Measurements from ENCODE around the gene OXGR1. TPM values are rescaled to one million over a fixed set of nuclear protein-coding genes. Genes with fewer than 3 reads are reported as not detected.

OXGR1 gene
- total and polyA plus RNA-seq, 9 of the 15 experiments (the other 6 are each of a cell fraction or from before 2014, with no cell fraction given) = 0.03 TPM; not detected in 8

DNA sequence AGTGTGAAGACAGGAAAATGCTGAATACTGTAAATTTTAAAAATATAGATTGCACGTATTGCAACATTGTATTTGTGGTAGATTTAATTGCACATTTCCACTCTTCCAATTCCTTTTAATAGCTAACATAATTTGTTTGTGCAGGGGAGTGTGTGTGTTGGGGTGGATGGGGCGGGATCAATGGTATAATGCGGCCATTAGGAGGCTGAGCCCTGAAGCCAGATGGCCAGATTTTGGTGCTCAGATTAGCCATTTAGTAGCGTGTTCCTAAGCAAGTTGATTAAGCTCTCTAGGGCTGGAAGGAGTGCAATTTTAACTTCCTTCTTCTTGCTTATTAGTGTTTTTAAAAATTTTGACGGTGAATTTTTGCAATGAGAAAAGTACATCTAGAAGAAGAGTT is 5.8 kb downstream of the OXGR1 start:
- CTCF ChIA-PET (ENCODE audit: low intra/inter-chr PET ratio) = no interaction called here
- Histone ChIP-seq H3K27ac (ENCODE audit: extremely low read depth, low read depth, low read length) (no peak overlapping the region), H3K4me1 (replicated peaks in 1 of 2; ENCODE audit: control insufficient read depth in 2 of 2, insufficient read depth in 2 of 2, low read length in 2 of 2) (no peaks in the 10 kb centered on the region), H3K9ac (ENCODE audit: insufficient read depth in 1 of 2, low read depth in 2 of 2, low read length in 2 of 2) (no peak overlapping the region), H3K4me2 (ENCODE audit: insufficient read depth, low read length) (no peak overlapping the region), H3K79me2 (ENCODE audit: control insufficient read depth, insufficient read depth, low read length) (no peaks in the 10 kb centered on the region), H2AFZ (ENCODE audit: low read depth, low read length) (no peak overlapping the region), H3K27me3 (ENCODE audit: control insufficient read depth in 2 of 2, insufficient read depth in 2 of 2, low read length in 2 of 2) (peaks cover 3 to 9% of the 10 kb centered on the region in 2 experiments; a peak in 3 of 5 replicates), H4K20me1 (replicated peaks; ENCODE audit: control insufficient read depth, insufficient read depth, low read length) (no peaks in the 10 kb centered on the region), H3K4me3 (no peak overlapping the region), H3K9me1 (ENCODE audit: control insufficient read depth, insufficient read depth, low read length) (no peaks in the 10 kb centered on the region), H3K9me3 (replicated peaks; ENCODE audit: control insufficient read depth, insufficient read depth, low read depth, low read length) (no peaks in the 10 kb centered on the region), H3K36me3 (ENCODE audit: control insufficient read depth, insufficient read depth, low read length) (no peaks in the 10 kb centered on the region)
- intact Hi-C loops (cut with micrococcal nuclease) = no loop called here
- in situ Hi-C loops (cut with MboI) = no loop called here
- TF ChIP-seq, protein P1, sequence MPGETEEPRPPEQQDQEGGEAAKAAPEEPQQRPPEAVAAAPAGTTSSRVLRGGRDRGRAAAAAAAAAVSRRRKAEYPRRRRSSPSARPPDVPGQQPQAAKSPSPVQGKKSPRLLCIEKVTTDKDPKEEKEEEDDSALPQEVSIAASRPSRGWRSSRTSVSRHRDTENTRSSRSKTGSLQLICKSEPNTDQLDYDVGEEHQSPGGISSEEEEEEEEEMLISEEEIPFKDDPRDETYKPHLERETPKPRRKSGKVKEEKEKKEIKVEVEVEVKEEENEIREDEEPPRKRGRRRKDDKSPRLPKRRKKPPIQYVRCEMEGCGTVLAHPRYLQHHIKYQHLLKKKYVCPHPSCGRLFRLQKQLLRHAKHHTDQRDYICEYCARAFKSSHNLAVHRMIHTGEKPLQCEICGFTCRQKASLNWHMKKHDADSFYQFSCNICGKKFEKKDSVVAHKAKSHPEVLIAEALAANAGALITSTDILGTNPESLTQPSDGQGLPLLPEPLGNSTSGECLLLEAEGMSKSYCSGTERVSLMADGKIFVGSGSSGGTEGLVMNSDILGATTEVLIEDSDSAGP (CRISPR knock-in tag; IDR thresholded peaks at IDR 0.05) = no peak
- TF ChIP-seq ZNF134 (CRISPR knock-in tag; conservative IDR thresholded peaks at IDR 0.05) = no peak
- no peak for TF ChIP-seq PHB (CRISPR knock-in tag; IDR thresholded peaks at IDR 0.05)
- TF ChIP-seq, protein P2, sequence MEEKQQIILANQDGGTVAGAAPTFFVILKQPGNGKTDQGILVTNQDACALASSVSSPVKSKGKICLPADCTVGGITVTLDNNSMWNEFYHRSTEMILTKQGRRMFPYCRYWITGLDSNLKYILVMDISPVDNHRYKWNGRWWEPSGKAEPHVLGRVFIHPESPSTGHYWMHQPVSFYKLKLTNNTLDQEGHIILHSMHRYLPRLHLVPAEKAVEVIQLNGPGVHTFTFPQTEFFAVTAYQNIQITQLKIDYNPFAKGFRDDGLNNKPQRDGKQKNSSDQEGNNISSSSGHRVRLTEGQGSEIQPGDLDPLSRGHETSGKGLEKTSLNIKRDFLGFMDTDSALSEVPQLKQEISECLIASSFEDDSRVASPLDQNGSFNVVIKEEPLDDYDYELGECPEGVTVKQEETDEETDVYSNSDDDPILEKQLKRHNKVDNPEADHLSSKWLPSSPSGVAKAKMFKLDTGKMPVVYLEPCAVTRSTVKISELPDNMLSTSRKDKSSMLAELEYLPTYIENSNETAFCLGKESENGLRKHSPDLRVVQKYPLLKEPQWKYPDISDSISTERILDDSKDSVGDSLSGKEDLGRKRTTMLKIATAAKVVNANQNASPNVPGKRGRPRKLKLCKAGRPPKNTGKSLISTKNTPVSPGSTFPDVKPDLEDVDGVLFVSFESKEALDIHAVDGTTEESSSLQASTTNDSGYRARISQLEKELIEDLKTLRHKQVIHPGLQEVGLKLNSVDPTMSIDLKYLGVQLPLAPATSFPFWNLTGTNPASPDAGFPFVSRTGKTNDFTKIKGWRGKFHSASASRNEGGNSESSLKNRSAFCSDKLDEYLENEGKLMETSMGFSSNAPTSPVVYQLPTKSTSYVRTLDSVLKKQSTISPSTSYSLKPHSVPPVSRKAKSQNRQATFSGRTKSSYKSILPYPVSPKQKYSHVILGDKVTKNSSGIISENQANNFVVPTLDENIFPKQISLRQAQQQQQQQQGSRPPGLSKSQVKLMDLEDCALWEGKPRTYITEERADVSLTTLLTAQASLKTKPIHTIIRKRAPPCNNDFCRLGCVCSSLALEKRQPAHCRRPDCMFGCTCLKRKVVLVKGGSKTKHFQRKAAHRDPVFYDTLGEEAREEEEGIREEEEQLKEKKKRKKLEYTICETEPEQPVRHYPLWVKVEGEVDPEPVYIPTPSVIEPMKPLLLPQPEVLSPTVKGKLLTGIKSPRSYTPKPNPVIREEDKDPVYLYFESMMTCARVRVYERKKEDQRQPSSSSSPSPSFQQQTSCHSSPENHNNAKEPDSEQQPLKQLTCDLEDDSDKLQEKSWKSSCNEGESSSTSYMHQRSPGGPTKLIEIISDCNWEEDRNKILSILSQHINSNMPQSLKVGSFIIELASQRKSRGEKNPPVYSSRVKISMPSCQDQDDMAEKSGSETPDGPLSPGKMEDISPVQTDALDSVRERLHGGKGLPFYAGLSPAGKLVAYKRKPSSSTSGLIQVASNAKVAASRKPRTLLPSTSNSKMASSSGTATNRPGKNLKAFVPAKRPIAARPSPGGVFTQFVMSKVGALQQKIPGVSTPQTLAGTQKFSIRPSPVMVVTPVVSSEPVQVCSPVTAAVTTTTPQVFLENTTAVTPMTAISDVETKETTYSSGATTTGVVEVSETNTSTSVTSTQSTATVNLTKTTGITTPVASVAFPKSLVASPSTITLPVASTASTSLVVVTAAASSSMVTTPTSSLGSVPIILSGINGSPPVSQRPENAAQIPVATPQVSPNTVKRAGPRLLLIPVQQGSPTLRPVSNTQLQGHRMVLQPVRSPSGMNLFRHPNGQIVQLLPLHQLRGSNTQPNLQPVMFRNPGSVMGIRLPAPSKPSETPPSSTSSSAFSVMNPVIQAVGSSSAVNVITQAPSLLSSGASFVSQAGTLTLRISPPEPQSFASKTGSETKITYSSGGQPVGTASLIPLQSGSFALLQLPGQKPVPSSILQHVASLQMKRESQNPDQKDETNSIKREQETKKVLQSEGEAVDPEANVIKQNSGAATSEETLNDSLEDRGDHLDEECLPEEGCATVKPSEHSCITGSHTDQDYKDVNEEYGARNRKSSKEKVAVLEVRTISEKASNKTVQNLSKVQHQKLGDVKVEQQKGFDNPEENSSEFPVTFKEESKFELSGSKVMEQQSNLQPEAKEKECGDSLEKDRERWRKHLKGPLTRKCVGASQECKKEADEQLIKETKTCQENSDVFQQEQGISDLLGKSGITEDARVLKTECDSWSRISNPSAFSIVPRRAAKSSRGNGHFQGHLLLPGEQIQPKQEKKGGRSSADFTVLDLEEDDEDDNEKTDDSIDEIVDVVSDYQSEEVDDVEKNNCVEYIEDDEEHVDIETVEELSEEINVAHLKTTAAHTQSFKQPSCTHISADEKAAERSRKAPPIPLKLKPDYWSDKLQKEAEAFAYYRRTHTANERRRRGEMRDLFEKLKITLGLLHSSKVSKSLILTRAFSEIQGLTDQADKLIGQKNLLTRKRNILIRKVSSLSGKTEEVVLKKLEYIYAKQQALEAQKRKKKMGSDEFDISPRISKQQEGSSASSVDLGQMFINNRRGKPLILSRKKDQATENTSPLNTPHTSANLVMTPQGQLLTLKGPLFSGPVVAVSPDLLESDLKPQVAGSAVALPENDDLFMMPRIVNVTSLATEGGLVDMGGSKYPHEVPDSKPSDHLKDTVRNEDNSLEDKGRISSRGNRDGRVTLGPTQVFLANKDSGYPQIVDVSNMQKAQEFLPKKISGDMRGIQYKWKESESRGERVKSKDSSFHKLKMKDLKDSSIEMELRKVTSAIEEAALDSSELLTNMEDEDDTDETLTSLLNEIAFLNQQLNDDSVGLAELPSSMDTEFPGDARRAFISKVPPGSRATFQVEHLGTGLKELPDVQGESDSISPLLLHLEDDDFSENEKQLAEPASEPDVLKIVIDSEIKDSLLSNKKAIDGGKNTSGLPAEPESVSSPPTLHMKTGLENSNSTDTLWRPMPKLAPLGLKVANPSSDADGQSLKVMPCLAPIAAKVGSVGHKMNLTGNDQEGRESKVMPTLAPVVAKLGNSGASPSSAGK (IDR thresholded peaks at IDR 0.05) = no peak
- TF ChIP-seq KDM1A (IDR thresholded peaks at IDR 0.05) = no peak
- WGBS (ENCODE audit: insufficient coverage, low coverage, missing lambda C conversion rate) = 0% methylated on average over 5 of the region's 5 CpGs
- DNase-seq (ENCODE audit: extremely low read depth in 1 of 4, low spot score in 3 of 4) (no peak), FAIRE-seq (no peak), ATAC-seq (no peak)
- POLR2A ChIA-PET = no interaction called here
- no TSS peak for BruUV-seq (replicated peaks)

Data from K562 (cell line).